HUES6 (cell line): ENCODE measurements around the gene SNCB.

Source experiments
- H3K27ac ChIP-seq: 2 replicates; pipeline ENCODE4 v1.7.0; 2013; ENCODE audit warnings: low read depth, mild to moderate bottlenecking, low read length, inconsistent platforms
- H3K27me3 ChIP-seq: 2 replicates; pipeline ENCODE4 v1.6.1; 2013; ENCODE audit warnings: low read length; ENCODE audit not compliant: control insufficient read depth, insufficient read depth
- H3K36me3 ChIP-seq: 2 replicates; pipeline ENCODE4 v1.6.1; 2013; ENCODE audit warnings: low read length; ENCODE audit not compliant: control insufficient read depth, insufficient read depth
- H3K4me1 ChIP-seq: 2 replicates; pipeline ENCODE4 v1.6.1; 2013; ENCODE audit warnings: low read length; ENCODE audit not compliant: control insufficient read depth, insufficient read depth
- H3K4me3 ChIP-seq: 2 replicates; pipeline ENCODE4 v1.5.1; 2013; ENCODE audit warnings: low read depth, low read length
- H3K9ac ChIP-seq: one replicate; pipeline ENCODE4 v1.6.1; 2013; ENCODE audit warnings: mild to moderate bottlenecking, low read length
- H3K9me3 ChIP-seq: 2 replicates; pipeline ENCODE4 v1.6.1; 2013; ENCODE audit warnings: low read depth, low read length; ENCODE audit not compliant: control insufficient read depth, insufficient read depth

SNCB gene

DNA sequence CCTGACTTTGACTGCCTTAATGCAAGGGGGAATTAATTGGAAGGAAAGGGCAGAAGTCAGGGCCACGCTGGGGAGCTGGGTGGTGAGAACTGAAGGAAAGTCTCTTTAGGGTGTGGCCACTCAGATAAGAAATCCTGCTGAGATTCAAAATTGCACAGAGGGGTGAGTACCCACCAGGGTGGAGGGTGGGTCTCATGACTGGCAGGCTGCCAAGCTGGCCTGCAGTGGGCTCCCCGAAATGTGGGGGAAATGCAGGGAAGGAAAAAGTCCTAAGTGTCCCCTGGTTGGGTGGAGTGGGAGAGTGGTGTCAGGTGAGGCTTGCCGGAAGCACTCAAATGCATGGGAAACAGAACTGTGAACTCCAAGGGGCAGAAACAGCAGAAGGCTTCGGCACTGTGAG, 41.1 kb upstream of the SNCB start:
- H3K9me3 ChIP-seq = no peaks in the 10 kb centered on the region
- H3K4me3 ChIP-seq = no peak overlapping the region
- H3K27ac ChIP-seq = no peak overlapping the region
- H3K36me3 ChIP-seq = no peaks in the 10 kb centered on the region
- no peak overlapping the region for H3K9ac ChIP-seq
- H3K27me3 ChIP-seq = no peaks in the 10 kb centered on the region
- H3K4me1 ChIP-seq = peaks cover 13% of the 10 kb centered on the region

DNA sequence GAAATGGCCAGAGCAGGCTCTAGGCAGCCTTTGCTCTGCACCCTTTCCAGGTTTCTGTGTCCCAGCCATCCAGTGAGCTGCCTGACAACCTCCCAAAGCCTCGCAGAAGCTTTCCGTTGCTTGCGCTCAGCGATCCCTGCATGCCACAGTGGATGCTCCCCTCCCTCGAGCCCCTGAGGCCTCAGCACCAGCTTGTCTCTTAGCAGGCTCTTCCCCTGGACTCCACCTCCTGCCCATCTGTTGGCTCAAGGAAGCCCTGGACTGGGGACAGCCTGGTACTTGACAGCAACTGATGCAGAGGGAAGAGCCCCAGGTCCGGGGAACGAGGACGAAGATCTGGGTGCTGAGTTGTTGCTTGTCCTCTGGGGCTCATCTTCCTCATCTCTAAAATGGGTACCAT, 40.1 kb upstream of the SNCB start:
- Histone ChIP-seq H3K27me3 (no peaks in the 10 kb centered on the region), H3K9me3 (no peaks in the 10 kb centered on the region), H3K9ac (no peak overlapping the region), H3K4me3 (no peak overlapping the region), H3K36me3 (no peaks in the 10 kb centered on the region), H3K4me1 (peaks cover 10% of the 10 kb centered on the region), H3K27ac (no peak overlapping the region)

DNA sequence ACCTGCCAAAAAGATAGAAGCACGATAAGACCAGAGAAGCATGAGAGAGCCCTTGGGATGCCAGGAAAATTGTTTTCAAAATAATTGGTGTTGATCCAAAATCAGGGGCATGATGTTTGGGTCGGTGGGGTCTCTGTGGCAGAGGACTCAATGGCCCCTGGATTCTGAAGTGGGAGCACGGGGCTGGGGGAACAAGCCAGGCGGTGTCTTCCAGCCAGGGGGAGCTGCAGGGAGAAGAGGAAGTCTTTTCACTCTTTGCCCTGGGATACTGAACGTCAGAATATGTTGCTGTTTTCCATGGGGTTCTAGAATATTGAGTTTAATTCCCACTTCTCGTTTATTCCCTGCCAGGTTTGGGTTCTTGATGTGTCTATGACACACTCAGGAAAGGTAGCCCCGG, 37.3 kb upstream of the SNCB start:
- Histone ChIP-seq H3K9me3 (no peaks in the 10 kb centered on the region), H3K4me1 (peaks cover 19% of the 10 kb centered on the region), H3K9ac (no peak overlapping the region), H3K27me3 (no peaks in the 10 kb centered on the region), H3K4me3 (no peak overlapping the region), H3K36me3 (no peaks in the 10 kb centered on the region), H3K27ac (no peak overlapping the region)

DNA sequence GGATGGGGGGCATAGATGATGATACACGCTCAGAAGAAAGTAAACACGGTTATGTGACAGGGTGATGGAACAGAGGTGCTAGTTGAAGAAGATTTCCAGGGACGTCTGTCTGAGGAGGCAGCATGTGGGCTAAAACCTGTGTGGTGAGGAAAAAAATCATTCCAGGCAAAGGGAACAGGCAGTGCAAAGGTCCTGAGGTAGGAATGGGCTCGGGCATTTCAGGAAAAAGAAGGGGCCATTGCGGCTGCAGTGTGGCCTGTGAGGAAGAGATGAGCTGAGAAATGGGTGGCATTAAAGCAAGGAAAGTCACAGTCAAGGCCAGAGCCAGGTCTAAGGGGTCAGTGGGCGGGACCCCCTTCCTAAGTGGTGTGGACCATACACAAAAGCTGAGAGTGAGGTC, 35.2 kb upstream of the SNCB start:
- no peaks in the 10 kb centered on the region for H3K36me3 ChIP-seq
- H3K4me1 ChIP-seq = peaks cover 12% of the 10 kb centered on the region
- H3K9me3 ChIP-seq = no peaks in the 10 kb centered on the region
- no peak overlapping the region for H3K9ac ChIP-seq
- H3K4me3 ChIP-seq = no peak overlapping the region
- no peaks in the 10 kb centered on the region for H3K27me3 ChIP-seq
- H3K27ac ChIP-seq = no peak overlapping the region

DNA sequence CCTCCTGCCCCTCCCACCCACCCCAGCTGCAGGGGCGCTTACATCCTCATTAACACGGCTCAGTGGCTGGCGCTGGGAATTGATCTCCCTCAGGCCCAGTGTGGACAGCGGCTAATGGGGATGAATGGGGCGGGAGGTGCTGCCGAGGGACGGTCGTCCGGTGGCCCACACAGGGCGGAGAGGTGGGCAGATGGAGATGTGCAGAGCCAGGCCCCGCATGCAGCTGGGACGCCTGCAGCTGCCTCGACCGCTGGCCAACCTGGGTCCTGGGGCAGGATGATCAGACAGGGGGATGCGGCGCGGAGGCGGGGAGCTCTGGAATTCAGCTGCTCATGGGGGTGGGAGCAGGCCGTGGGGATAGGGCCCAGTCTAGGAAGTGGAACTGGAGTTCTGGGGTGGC, 34.6 kb upstream of the SNCB start:
- no peak overlapping the region for H3K27ac ChIP-seq
- no peak overlapping the region for H3K4me3 ChIP-seq
- peaks cover 12% of the 10 kb centered on the region for H3K4me1 ChIP-seq
- no peaks in the 10 kb centered on the region for H3K36me3 ChIP-seq
- no peaks in the 10 kb centered on the region for H3K27me3 ChIP-seq
- no peaks in the 10 kb centered on the region for H3K9me3 ChIP-seq
- H3K9ac ChIP-seq = no peak overlapping the region

DNA sequence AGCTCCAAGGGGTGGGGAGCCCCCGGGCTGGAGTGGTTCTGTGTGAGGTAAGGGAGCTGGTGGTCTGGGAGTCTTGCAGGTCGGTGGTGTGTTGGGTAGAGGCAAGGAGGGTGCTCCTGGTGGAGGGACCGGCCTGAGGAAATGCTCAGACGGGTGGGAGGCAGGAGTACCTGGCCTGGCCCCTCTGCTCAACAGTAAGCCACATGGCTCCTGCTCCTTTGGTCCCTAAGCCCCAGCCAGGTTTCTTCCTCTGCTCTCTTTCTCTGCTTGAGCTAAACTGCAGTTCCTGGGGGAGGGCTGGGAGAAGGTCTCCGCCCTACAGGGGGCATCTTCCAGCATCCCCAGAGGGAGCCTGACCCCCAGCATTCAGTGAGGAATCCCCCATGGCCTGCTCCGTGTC, 34.1 kb upstream of the SNCB start:
- H3K9me3 ChIP-seq = no peaks in the 10 kb centered on the region

DNA sequence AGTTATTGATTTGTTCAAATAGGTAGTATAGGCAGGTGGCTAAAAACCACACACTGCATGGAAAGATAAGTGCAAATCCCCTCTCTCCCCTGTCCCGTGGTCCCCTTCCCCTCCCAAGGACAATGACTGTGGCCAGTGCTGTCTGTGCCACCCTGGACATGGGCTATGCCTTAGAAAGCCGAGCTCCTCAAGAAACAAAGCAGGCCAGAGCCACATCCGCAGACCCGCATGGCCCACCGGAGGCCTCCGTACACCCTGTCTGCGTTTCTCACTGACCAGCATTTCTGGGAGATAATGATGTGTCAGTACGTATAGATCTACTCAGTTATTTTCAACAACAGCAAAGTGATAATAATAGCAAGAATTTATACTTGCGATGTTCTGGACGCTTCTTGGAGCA, 33.2 kb upstream of the SNCB start:
- Histone ChIP-seq H3K4me1 (peaks cover 12% of the 10 kb centered on the region), H3K9me3 (no peaks in the 10 kb centered on the region), H3K4me3 (no peak overlapping the region), H3K36me3 (no peaks in the 10 kb centered on the region), H3K27me3 (no peaks in the 10 kb centered on the region), H3K9ac (no peak overlapping the region), H3K27ac (no peak overlapping the region)

More for the DNA sequence above, 34.1 kb upstream of the SNCB start:
- H3K4me1 ChIP-seq = peaks cover 12% of the 10 kb centered on the region
- no peaks in the 10 kb centered on the region for H3K27me3 ChIP-seq
- H3K36me3 ChIP-seq = no peaks in the 10 kb centered on the region
- H3K9ac ChIP-seq = no peak overlapping the region
- H3K27ac ChIP-seq = no peak overlapping the region
- H3K4me3 ChIP-seq = no peak overlapping the region

DNA sequence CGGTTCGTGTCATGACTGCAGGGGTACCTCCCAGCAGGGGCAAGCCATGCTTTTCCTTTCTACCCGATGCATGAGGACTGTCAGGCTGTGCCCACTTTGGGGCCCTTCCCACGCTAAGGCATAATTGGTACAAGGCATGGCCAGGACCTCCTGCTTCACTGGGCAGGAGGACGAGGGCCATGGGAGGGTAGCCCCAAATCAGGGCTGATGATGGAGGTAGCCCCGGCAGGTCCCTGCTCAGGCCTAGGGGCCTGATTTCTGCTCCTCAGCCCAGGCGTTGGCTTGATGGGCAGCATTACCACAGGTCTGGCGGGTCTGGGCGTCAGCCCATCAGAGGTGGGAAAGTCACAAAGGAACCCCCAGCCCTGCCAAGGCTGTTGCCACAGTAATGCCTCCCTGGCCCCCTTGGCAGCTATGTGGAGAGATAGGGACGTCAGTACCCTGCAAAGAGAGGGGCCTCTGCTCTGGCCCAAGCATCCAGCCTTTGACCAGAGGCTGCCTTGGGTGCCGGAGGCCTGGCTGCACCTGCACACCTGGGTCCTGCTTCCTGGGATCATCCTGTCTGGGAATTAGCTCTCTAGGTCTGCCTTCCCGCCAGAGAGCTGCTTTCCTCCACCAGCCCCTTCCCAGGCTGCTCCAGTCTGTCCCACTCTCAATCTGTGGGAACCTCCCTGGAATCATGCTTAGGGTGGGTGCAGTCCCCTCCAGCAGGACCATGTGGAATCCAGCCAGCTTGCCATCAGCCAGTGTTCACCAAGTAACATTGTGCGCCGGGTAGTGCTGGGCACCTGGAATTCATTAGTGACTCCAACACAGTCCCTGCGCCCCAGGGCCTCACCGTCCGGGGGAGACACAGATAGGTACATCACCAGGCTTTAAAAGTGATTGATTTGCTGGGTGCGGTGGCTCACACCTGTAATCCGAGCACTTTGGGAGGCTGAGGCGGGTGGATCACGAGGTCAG, 32.3 kb upstream of the SNCB start:
- H3K4me3 ChIP-seq = no peak overlapping the region
- no peaks in the 10 kb centered on the region for H3K27me3 ChIP-seq
- no peaks in the 10 kb centered on the region for H3K9me3 ChIP-seq
- H3K27ac ChIP-seq = no peak overlapping the region
- H3K9ac ChIP-seq = no peak overlapping the region
- peaks cover 12% of the 10 kb centered on the region for H3K4me1 ChIP-seq
- H3K36me3 ChIP-seq = no peaks in the 10 kb centered on the region

DNA sequence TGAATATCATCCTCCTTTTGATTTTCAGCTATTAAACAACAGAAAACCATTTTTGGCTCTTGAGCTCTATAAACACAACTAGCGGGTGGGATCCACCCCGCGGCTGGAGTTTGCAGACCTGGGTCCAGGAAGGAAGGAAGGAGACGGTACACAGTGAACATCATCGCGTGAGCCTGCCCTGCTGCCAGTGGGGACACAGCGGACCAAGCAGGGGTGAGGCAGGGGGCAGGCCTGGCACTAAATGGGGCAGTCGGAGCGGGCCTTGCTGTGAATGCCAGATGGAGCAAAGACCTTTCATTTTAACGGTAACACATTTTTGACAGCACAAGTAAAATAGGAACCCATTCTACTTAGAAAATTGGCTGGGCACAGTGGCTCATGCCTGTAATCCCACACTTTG, 31.3 kb upstream of the SNCB start:
- no peak overlapping the region for H3K9ac ChIP-seq
- no peak overlapping the region for H3K27ac ChIP-seq
- H3K4me1 ChIP-seq = peaks cover 12% of the 10 kb centered on the region
- no peaks in the 10 kb centered on the region for H3K27me3 ChIP-seq
- no peaks in the 10 kb centered on the region for H3K9me3 ChIP-seq
- no peaks in the 10 kb centered on the region for H3K36me3 ChIP-seq
- H3K4me3 ChIP-seq = no peak overlapping the region

DNA sequence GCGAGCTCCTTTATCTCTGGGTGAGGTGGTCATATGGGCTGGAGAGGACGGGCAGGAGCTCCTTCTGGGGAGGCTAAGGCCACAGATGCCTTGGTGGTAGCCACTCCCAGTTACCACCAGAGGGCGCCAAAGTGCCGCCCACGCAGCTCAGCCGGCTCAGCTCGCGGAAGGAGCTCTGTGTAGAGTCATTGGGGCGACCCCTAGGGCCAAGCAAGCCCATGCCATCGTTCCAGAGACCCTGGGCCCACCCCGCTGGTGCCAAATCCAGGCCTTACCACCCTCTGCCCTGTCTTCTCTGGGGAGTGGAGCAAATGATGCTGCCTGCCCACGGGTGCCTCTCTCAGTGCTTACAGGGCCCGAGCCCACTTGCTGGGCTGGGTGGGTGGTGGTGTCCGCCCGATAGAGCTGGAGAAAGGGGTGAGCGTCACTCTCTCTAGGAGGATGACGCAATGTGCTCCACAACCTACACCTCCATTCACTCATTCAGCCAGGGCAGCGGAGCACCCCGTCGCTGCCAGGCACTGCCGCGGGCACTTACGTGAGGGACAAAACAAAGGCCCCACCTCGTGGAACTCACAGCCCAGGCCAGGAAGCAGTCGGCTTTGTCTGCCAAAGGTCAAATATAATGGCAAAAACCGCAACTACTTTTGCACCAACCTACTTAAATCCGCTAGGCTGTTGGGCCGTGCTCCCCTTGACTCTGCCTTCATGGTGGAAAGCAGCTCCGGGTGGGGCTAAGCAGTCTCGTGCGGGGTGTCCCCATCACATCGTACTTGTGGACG, 30.7 kb upstream of the SNCB start:
- no peaks in the 10 kb centered on the region for H3K27me3 ChIP-seq
- H3K27ac ChIP-seq = no peak overlapping the region
- no peak overlapping the region for H3K9ac ChIP-seq
- peaks cover 12% of the 10 kb centered on the region for H3K4me1 ChIP-seq
- H3K9me3 ChIP-seq = no peaks in the 10 kb centered on the region
- H3K4me3 ChIP-seq = no peak overlapping the region
- no peaks in the 10 kb centered on the region for H3K36me3 ChIP-seq

DNA sequence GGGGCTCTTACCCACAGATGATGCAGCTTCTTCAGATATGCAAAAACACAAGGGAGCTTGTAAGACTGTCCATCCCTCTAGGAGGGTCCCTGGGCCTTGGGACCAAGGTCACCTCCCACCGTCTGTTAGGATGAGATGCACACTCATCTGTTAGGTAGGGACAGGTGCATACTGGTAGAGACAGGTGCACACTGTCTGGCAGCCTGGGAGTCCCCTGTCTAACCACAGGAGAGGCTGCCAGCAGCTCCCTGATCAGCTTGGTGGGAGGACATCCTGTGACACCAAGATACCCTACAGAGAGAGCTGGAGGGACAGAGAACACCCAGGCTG, 30.2 kb upstream of the SNCB start:
- Histone ChIP-seq H3K4me3 (no peak overlapping the region), H3K27ac (no peak overlapping the region), H3K4me1 (peaks cover 12% of the 10 kb centered on the region)

More for the DNA sequence above, 30.2 kb upstream of the SNCB start:
- Histone ChIP-seq H3K27me3 (no peaks in the 10 kb centered on the region), H3K9ac (no peak overlapping the region), H3K9me3 (no peaks in the 10 kb centered on the region), H3K36me3 (no peaks in the 10 kb centered on the region)
